ENCODE measurements around the gene WASF1. TPM values are rescaled to one million over a fixed set of nuclear protein-coding genes. Genes with fewer than 3 reads are reported as not detected.

Gene WASF1
- total RNA-seq, 4 donors from 2014 or later: 5.8 to 15.6 (median 12.2) TPM

GRCh38 chr6:110173506-110174132 is 5.9 kb downstream of the WASF1 start:
- TF ChIP-seq CTCF (IDR thresholded peaks at IDR 0.05): no peak
- ATAC-seq (ENCODE audit: low FRiP score): no peak
- DNase-seq (ENCODE audit: low spot score): no peak

GRCh38 chr6:110170081-110170480 is 9.4 kb downstream of the WASF1 start:
- DNase-seq (ENCODE audit: low spot score) (no peak), ATAC-seq (ENCODE audit: low FRiP score) (no peak)
- no peak for TF ChIP-seq CTCF (IDR thresholded peaks at IDR 0.05)

GRCh38 chr6:110158479-110158878 is 21.0 kb downstream of the WASF1 start:
- no peak for TF ChIP-seq CTCF (IDR thresholded peaks at IDR 0.05)
- ATAC-seq (ENCODE audit: low FRiP score): no peak
- no peak for DNase-seq (ENCODE audit: low spot score)

- DNase-seq (ENCODE audit: low spot score): no peak
- no peak for TF ChIP-seq CTCF (IDR thresholded peaks at IDR 0.05)
- ATAC-seq (ENCODE audit: low FRiP score): no peak
Observed at GRCh38 chr6:110147870-110148269, 31.6 kb downstream of the WASF1 start.

GRCh38 chr6:110140650-110141049 is 38.8 kb downstream of the WASF1 start:
- no peak for ATAC-seq (ENCODE audit: low FRiP score)
- no peak for DNase-seq (ENCODE audit: low spot score)
- no peak for TF ChIP-seq CTCF (IDR thresholded peaks at IDR 0.05)

- ATAC-seq (ENCODE audit: low FRiP score): no peak
- TF ChIP-seq CTCF (IDR thresholded peaks at IDR 0.05): no peak
- DNase-seq (ENCODE audit: low spot score): no peak
Observed at GRCh38 chr6:110139052-110139451, 40.4 kb downstream of the WASF1 start.
